Gastroesophageal sphincter (tissue), 3 donors: Measurements from ENCODE around the gene SUDS3.

ENCODE experiments used
- EP300 ChIP-seq: sonication (generic); formaldehyde crosslinking; IDR thresholded peaks from one replicate; pipeline ENCODE4 v1.6.1; 2017; ENCODE audit warnings: antibody characterized with exemption, mild to moderate bottlenecking
- POLR2A ChIP-seq, 2 donors: fragments of 450-650 bp; IDR thresholded peaks; one replicate each; pipeline ENCODE4 v1.6.1; 2017; ENCODE audit warnings: antibody characterized with exemption in 2 of 2, mild to moderate bottlenecking in 2 of 2, moderate library complexity in 1 of 2
- POLR2AphosphoS5 ChIP-seq: sonication (generic); formaldehyde crosslinking; IDR thresholded peaks from one replicate; pipeline ENCODE4 v1.6.1; 2017; ENCODE audit warnings: antibody characterized with exemption
- TF ChIP-seq, protein P1 (sequence below), 4 experiments: fragments of 200-600 bp in 2 of 4; fragments of 450-650 bp in 2 of 4; sonication (generic) in 1 of 4; IDR thresholded peaks; one replicate each; pipeline ENCODE4 v1.5.1; 2017 to 2019; ENCODE audit warnings: antibody characterized with exemption in 4 of 4, mild to moderate bottlenecking in 2 of 4, moderate library complexity in 2 of 4

DNA sequence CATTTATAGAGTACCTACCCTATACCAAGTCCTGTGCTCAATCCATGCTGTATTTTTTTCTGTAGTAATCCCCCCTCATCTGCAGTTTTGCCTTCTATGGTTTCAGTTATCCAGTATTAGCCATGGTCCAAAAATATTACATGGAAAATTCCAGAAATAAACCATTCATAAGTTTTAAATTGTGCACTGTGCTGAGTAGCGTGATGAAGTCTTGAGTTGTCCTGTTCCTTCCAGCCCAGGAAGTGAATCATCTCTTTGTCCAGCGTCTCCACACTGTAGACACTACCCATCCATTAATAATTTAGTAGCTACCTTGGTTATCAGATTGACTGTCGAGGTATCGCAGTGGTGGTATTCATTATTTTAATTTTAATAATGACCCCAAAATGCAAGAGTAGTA is 54.2 kb downstream of the SUDS3 start:
- TF ChIP-seq, protein P1, sequence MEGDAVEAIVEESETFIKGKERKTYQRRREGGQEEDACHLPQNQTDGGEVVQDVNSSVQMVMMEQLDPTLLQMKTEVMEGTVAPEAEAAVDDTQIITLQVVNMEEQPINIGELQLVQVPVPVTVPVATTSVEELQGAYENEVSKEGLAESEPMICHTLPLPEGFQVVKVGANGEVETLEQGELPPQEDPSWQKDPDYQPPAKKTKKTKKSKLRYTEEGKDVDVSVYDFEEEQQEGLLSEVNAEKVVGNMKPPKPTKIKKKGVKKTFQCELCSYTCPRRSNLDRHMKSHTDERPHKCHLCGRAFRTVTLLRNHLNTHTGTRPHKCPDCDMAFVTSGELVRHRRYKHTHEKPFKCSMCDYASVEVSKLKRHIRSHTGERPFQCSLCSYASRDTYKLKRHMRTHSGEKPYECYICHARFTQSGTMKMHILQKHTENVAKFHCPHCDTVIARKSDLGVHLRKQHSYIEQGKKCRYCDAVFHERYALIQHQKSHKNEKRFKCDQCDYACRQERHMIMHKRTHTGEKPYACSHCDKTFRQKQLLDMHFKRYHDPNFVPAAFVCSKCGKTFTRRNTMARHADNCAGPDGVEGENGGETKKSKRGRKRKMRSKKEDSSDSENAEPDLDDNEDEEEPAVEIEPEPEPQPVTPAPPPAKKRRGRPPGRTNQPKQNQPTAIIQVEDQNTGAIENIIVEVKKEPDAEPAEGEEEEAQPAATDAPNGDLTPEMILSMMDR (IDR thresholded peaks at IDR 0.05): no peak
- TF ChIP-seq POLR2A (IDR thresholded peaks at IDR 0.05) (no peak), POLR2AphosphoS5 (no peak), EP300 (no peak)
